Left ventricle myocardium inferior (tissue), 1 donor: ENCODE results near the gene CTSE. TPM values are rescaled to one million over a fixed set of nuclear protein-coding genes. Genes with fewer than 3 reads are reported as not detected.

Experiments used
- DNase-seq: peaks from one replicate; pipeline ENCODE4 v3.0.0-alpha.2; 2020
- H3K27ac ChIP-seq: fragments of 200-600 bp; replicated peaks from 2 replicates; pipeline ENCODE4 v1.8.0; 2021
- H3K27me3 ChIP-seq: fragments of 200-600 bp; 2 replicates; pipeline ENCODE4 v1.8.0; 2021; ENCODE audit warnings: low read depth
- H3K36me3 ChIP-seq: fragments of 200-600 bp; 2 replicates; pipeline ENCODE4 v1.8.0; 2021
- H3K4me1 ChIP-seq: fragments of 200-600 bp; 2 replicates; pipeline ENCODE4 v1.8.0; 2021
- H3K4me3 ChIP-seq: fragments of 200-600 bp; 2 replicates; pipeline ENCODE4 v1.8.0; 2021; ENCODE audit warnings: mild to moderate bottlenecking, moderate library complexity
- H3K9me3 ChIP-seq: fragments of 200-600 bp; replicated peaks from 2 replicates; pipeline ENCODE4 v1.8.0; 2021
- intact Hi-C: fragments of 100-400 bp; cut with micrococcal nuclease; formaldehyde crosslinking; loops from one replicate; pipeline ENCODE4 v1.11.0; 2022
- total RNA-seq: library from RNA; stranded (reverse); fragmentation: NEBNext Ultra II Directional; extraction: Animal tissue kit (Norgen Biotek cat#: 25700); gene quantifications from one replicate; pipeline ENCODE4 v1.2.1, GENCODE V29; 2021
- TF ChIP-seq, protein P1 (sequence below): fragments of 200-600 bp; IDR thresholded peaks from 2 replicates; pipeline ENCODE4 v1.8.0; 2021; ENCODE audit warnings: antibody characterized with exemption, mild to moderate bottlenecking, borderline replicate concordance
- donor health status: DM: no; HTN: yes; CAD: no; lungs with severe emphysema.

The CTSE gene
- total RNA-seq, 1 donor from 2014 or later, result not detected

DNA sequence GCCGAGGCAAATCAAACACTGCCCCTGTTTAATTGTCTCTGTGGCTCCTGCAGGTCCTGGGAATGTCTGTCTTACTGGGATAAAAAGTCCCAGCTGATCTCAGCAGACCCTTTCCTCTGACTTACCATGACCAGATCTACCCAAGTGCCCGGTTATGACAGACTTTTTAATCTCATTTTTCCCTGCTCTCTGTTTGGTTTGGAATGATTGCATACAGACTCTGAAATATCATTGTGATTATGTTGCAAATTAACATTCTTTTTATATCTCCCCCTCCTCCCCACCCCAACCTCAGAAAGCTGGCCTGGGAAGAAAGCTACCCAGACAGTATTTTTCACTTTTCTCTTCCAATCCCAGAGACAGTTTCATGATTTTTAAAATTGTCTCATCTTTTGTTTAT lies 36.8 kb downstream of the CTSE start:
- H3K27ac ChIP-seq, result no peak overlapping the region

DNA sequence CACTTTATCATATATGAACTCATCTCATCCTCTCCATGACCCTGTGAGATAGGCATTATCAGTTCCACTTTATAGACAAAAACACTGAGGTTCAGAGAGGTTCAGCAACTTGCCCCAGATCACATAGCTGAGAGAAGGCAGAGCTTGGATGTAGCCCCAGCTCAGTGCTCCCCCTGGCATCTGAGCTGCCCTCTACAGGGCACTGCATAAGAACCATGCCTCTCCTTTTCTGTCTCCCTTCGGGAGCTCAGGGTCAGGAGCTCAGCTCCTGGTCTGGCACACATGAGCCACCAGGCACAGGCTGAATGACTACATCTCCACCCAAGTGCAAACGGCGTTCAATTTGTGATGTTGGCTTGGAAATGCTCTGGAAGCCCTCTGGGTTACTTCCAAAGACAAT lies 37.4 kb downstream of the CTSE start:
- Histone ChIP-seq H3K4me3 (no peak overlapping the region), H3K27ac (no peak overlapping the region), H3K4me1 (peaks cover 39% of the 10 kb centered on the region), H3K9me3 (no peaks in the 10 kb centered on the region), H3K27me3 (no peaks in the 10 kb centered on the region), H3K36me3 (no peaks in the 10 kb centered on the region)
- TF ChIP-seq, protein P1, sequence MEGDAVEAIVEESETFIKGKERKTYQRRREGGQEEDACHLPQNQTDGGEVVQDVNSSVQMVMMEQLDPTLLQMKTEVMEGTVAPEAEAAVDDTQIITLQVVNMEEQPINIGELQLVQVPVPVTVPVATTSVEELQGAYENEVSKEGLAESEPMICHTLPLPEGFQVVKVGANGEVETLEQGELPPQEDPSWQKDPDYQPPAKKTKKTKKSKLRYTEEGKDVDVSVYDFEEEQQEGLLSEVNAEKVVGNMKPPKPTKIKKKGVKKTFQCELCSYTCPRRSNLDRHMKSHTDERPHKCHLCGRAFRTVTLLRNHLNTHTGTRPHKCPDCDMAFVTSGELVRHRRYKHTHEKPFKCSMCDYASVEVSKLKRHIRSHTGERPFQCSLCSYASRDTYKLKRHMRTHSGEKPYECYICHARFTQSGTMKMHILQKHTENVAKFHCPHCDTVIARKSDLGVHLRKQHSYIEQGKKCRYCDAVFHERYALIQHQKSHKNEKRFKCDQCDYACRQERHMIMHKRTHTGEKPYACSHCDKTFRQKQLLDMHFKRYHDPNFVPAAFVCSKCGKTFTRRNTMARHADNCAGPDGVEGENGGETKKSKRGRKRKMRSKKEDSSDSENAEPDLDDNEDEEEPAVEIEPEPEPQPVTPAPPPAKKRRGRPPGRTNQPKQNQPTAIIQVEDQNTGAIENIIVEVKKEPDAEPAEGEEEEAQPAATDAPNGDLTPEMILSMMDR, result no peak
- intact Hi-C loops, result no loop called here
- DNase-seq, result no peak

More for the DNA sequence above, 36.8 kb downstream of the CTSE start:
- intact Hi-C loops, result no loop called here
- H3K4me3 ChIP-seq, result no peak overlapping the region
- H3K9me3 ChIP-seq, result no peaks in the 10 kb centered on the region
- H3K4me1 ChIP-seq, result peaks cover 39% of the 10 kb centered on the region
- no peak for DNase-seq
- TF ChIP-seq, protein P1, result no peak
- no peaks in the 10 kb centered on the region for H3K27me3 ChIP-seq
- no peaks in the 10 kb centered on the region for H3K36me3 ChIP-seq

DNA sequence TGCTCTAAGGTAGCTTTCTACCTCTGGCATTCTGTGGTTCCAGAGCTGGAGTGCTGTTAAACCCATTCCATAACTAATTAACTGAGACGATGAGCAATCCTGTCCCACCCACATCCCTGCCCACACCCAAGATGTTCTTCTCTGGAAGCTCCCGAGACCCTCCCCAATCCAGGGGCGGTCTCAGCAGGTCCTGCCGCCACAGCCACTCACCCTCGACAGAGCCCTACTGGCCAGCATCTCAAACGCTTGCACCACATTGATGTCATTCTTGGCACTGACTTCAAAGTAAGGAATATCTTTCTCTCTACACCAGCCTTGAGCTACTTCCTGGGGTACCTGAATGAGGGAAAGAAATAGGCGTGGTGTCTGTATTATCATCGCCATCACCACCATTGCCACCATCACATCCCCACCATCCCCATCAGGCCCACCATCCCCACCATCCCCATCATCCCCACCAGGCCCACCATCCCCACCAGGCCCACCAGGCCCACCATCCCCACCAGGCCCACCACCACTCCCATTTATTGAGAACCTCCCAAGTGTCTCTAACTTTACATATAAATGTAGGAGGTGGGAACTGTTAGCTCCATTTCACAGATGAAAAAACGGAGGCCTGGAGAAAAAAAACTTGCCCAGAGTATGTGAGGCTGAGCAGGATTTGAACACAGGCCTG lies 38.2 kb downstream of the CTSE start:
- DNase-seq, result no peak
- Histone ChIP-seq H3K27me3 (no peaks in the 10 kb centered on the region), H3K36me3 (no peaks in the 10 kb centered on the region), H3K4me1 (peaks cover 39% of the 10 kb centered on the region), H3K4me3 (no peak overlapping the region), H3K9me3 (no peaks in the 10 kb centered on the region), H3K27ac (no peak overlapping the region)
- TF ChIP-seq, protein P1, result no peak
- intact Hi-C loops, result no loop called here

DNA sequence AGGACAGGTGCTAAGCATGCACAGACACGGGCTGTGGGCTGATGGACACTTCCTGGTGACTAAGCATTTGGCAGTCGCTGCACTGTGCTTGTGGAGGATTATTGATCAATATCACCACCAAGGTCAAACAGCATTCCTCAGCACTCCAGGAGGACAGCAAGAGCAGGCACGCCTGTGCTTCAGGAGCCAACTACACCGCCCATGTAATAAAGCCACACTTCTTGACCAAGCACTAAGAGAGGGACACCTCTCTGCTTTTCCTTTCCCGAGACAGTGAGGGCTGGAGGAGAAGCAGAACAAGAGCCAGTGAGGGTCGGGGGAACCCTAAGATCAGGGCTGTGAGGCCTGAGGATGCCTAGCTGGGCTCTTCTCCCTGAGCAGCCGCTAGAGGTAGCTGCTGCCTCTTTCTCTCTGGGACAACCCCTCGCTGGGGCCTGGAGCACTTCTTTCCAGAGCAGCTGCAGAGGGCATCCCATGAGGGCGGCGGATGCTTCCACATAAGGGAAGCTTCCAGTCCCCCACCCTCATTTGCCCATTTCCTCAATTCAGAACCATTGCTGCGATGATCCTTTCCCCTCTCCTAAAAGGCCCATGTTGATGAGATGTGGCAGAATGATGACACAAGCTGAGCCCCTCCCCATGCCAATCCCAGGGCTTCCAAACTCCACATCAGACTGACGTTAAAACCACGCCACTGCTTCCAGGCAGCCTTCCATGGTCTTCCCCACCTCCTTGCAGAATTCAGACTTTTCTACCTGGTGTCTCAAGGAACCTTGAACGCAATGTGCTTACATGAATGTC lies 39.6 kb downstream of the CTSE start:
- Histone ChIP-seq H3K9me3 (no peaks in the 10 kb centered on the region), H3K4me1 (peaks cover 39% of the 10 kb centered on the region)

DNA sequence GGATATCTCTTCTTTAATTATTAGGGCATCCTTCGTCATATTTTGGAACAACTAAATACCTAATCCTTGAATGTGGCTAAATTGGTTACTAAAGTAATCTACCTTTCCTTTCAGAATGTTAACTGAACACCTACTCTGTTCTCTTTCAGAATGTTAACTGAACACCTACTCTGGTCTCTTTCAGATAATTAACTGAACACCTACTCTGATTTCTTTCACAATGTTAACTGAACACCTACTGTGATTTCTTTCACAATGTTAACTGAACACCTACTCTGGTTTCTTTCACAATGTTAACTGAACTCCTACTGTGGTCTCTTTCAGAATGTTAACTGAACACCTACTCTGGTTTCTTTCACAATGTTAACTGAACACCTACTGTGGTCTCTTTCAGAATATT lies 42.4 kb downstream of the CTSE start:
- no peak overlapping the region for H3K27ac ChIP-seq
- DNase-seq, result no peak
- intact Hi-C loops, result loop anchor here (5.0 kb wide), 1 partner anchor 126 kb away; no protein-coding TSS in a partner anchor
- no peaks in the 10 kb centered on the region for H3K9me3 ChIP-seq
- H3K4me3 ChIP-seq, result no peak overlapping the region
- no peaks in the 10 kb centered on the region for H3K27me3 ChIP-seq
- peaks cover 22% of the 10 kb centered on the region for H3K4me1 ChIP-seq
- H3K36me3 ChIP-seq, result no peaks in the 10 kb centered on the region
- TF ChIP-seq, protein P1, result no peak

More for the DNA sequence above, 39.6 kb downstream of the CTSE start:
- peak; percentile 71 for DNase-seq
- H3K27ac ChIP-seq, result no peak overlapping the region
- TF ChIP-seq, protein P1, result peak; percentile 84
- H3K27me3 ChIP-seq, result no peaks in the 10 kb centered on the region
- no peak overlapping the region for H3K4me3 ChIP-seq
- H3K36me3 ChIP-seq, result no peaks in the 10 kb centered on the region
- intact Hi-C loops, result loop anchor here (5.0 kb wide), 1 partner anchor 123 kb away; no protein-coding TSS in a partner anchor
